Activated CD4-positive, CD25-positive, alpha-beta regulatory T cell (primary cell): ENCODE measurements around the gene IGLL5.
"Not testable (repeated sequence)": the region's sequence is repeated elsewhere in the genome, so short reads cannot be mapped to it uniquely, and the experiment has no call there.

ENCODE experiments used
- DNase-seq, 4 experiments: peaks; one replicate each; lab custom pipeline; 2025; lab: John Stamatoyannopoulos, UW

Gene IGLL5

GRCh38 chr22:22900527-22901205 is 13.1 kb downstream of the IGLL5 start:
- DNase-seq: not testable (repeated sequence)

DNA sequence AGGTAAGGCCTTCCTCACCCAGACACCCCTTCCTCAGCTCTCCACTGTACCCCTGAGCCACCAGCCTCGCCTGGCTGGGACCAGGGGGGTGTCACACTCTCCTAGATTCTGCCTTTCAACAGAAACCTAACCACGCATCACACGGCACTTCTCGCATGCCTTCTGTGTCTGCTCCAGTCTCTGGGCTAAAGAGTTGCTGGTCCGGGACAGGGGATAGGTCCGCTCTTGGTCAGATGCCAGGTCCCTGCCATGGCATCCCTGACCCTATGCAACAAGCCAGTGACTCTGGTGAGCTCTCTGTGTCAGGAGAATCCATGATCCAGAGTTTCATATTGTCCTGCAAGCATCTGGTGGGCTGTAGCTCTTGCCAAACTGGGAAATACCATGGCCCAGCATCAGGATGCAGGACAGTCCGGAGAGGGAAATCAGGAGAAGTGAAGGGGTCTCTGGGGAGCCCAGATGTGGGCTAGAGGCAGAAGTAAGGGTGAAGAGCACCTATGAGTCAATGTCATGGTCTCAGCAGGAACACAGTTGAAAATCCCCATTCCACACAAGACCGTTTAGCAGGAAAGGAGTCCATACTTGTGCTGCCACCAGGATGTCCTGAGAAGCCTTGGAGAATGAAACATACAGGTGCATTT is 14.1 kb downstream of the IGLL5 start:
- no peak for DNase-seq

- no peak for DNase-seq
Measured at GRCh38 chr22:22902247-22903001, 14.8 kb downstream of the IGLL5 start.

- DNase-seq: no peak
Measured at GRCh38 chr22:22903355-22903777, 15.8 kb downstream of the IGLL5 start.

DNA sequence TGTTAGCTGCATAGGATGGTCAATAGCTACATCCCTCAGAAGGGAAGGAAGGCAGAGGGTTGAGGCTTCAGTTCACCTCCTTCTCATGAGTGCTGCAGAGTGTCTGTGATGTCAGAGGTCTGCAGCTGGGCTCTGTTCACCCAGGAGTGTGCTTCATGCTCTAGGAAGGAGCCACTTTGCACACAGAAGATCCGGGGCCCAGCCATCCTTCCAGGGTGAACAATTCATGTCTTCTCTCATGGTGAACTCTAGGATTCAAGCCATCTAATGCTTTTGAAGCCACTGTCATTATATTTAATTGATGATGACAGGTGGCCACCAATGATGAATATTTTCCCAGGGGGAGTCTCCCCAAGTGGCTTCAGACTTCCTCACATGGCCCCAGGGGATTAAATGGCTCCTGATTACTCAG is 16.2 kb downstream of the IGLL5 start:
- DNase-seq: not testable (repeated sequence)

- DNase-seq: not testable (repeated sequence)
Measured at GRCh38 chr22:22904736-22905135, 17.1 kb downstream of the IGLL5 start.

GRCh38 chr22:22906391-22906790 is 18.8 kb downstream of the IGLL5 start:
- DNase-seq: not testable (repeated sequence)

- no peak for DNase-seq
Measured at GRCh38 chr22:22906907-22907550, 19.4 kb downstream of the IGLL5 start.

GRCh38 chr22:22907551-22908494 is 20.2 kb downstream of the IGLL5 start:
- DNase-seq: no peak

GRCh38 chr22:22908495-22908861 is 20.9 kb downstream of the IGLL5 start:
- no peak for DNase-seq

GRCh38 chr22:22908941-22909604 is 21.5 kb downstream of the IGLL5 start:
- no peak for DNase-seq

- DNase-seq: no peak
Measured at GRCh38 chr22:22909605-22910271, 22.1 kb downstream of the IGLL5 start.

- DNase-seq: no peak
Measured at GRCh38 chr22:22910272-22911240, 22.9 kb downstream of the IGLL5 start.

GRCh38 chr22:22911327-22912134 is 23.9 kb downstream of the IGLL5 start:
- DNase-seq: no peak

GRCh38 chr22:22912135-22912987 is 24.7 kb downstream of the IGLL5 start:
- DNase-seq: no peak

- no peak for DNase-seq
Measured at GRCh38 chr22:22912988-22913253, 25.3 kb downstream of the IGLL5 start.

GRCh38 chr22:22913989-22914388 is 26.4 kb downstream of the IGLL5 start:
- no peak for DNase-seq
